ENCODE results near the gene ARL4D.
"Not testable (repeated sequence)": the region's sequence is repeated elsewhere in the genome, so short reads cannot be mapped to it uniquely, and the experiment has no call there.

ARL4D gene

DNA sequence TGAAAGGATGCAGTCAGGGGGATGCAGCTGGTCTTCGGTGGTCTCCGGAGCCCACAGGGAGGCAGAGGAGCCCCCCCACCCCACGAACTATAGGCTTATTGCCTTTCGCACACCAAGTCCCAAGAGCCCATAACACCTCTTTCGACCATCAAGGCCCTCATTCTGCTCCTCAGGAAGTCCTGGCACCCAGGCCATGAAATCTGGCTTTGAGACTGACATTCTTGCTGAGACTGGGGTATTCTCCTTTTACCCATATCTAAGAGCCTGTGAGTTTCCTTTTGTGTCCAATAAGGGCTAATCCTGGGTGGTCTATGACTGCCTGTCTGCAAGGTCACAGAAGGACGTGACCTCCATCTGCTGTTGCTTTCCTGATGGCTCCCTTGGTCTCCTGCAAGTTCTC is 6.4 kb upstream of the ARL4D start:
- Histone ChIP-seq H3K27me3 (ENCODE audit: insufficient read depth, poor library complexity, severe bottlenecking) (no peaks in the 10 kb centered on the region), H3K36me3 (ENCODE audit: low read depth) (no peaks in the 10 kb centered on the region), H3K9me3 (ENCODE audit: severe bottlenecking) (no peaks in the 10 kb centered on the region), H3K4me3 (ENCODE audit: severe bottlenecking) (no peak overlapping the region), H3K27ac (ENCODE audit: poor library complexity, severe bottlenecking) (no peak overlapping the region), H3K4me1 (ENCODE audit: insufficient read depth, poor library complexity, severe bottlenecking) (no peaks in the 10 kb centered on the region)
- no peak for ATAC-seq (ENCODE audit: low read depth)
- no peak for DNase-seq (ENCODE audit: low spot score)
- TF ChIP-seq, protein P1, sequence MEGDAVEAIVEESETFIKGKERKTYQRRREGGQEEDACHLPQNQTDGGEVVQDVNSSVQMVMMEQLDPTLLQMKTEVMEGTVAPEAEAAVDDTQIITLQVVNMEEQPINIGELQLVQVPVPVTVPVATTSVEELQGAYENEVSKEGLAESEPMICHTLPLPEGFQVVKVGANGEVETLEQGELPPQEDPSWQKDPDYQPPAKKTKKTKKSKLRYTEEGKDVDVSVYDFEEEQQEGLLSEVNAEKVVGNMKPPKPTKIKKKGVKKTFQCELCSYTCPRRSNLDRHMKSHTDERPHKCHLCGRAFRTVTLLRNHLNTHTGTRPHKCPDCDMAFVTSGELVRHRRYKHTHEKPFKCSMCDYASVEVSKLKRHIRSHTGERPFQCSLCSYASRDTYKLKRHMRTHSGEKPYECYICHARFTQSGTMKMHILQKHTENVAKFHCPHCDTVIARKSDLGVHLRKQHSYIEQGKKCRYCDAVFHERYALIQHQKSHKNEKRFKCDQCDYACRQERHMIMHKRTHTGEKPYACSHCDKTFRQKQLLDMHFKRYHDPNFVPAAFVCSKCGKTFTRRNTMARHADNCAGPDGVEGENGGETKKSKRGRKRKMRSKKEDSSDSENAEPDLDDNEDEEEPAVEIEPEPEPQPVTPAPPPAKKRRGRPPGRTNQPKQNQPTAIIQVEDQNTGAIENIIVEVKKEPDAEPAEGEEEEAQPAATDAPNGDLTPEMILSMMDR (IDR thresholded peaks at IDR 0.05; ENCODE audit: poor library complexity, severe bottlenecking) = no peak

DNA sequence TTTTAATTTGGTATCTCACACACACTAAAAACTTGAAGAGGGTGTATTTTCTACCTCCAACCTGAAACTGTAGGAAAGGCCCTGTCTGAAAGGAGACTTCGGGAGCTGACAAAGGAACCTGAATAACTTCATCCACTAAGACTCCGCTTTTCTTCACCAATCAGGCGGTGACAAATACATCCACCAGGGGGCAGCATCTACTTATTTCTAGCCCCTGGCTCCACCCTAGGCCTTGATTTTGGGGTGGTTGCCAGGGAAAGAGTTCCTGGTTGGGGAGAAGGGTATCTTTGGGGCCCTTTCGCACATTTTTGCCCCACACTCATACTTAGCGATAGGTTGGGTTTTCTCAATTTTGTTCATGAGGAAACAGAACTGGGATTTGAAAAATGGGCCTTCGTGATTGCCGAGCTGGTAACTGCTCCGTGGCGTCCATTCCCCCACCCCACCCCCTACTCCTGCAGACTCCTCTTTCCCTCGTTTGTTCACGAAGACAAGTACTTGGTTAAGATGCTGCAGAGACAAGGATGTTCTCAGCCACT is 4.8 kb upstream of the ARL4D start:
- Histone ChIP-seq H3K36me3 (ENCODE audit: low read depth) (no peaks in the 10 kb centered on the region), H3K4me1 (ENCODE audit: insufficient read depth, poor library complexity, severe bottlenecking) (peaks cover 2% of the 10 kb centered on the region), H3K27ac (ENCODE audit: poor library complexity, severe bottlenecking) (no peak overlapping the region), H3K9me3 (ENCODE audit: severe bottlenecking) (no peaks in the 10 kb centered on the region), H3K4me3 (ENCODE audit: severe bottlenecking) (no peak overlapping the region), H3K27me3 (ENCODE audit: insufficient read depth, poor library complexity, severe bottlenecking) (no peaks in the 10 kb centered on the region)
- TF ChIP-seq, protein P1 (IDR thresholded peaks at IDR 0.05; ENCODE audit: poor library complexity, severe bottlenecking) = peak; percentile 88
- peak; percentile 48 for ATAC-seq (ENCODE audit: low read depth)
- peak; percentile 71 for DNase-seq (ENCODE audit: low spot score)

DNA sequence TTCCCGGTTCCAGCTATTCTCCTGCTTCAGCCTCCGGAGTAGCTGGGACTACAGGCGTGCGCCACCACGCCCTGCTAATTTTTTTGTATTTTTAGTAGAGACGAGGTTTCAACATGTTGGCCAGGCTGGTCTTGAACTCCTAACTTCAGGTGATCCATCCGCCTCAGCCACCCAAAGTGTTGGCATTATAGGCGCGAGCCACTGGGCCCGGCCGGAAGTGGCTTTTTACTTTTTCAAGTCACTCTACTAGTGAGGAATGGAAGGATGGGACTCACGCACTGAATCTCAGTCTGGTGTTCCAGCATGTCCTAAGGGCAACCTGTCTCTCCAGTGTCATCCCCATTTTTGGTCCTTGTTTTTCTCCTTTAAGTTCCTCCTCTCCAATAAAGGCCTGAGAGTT is 4.1 kb upstream of the ARL4D start:
- not testable (repeated sequence) for H3K36me3 ChIP-seq (ENCODE audit: low read depth); H3K4me1 ChIP-seq (ENCODE audit: insufficient read depth, poor library complexity, severe bottlenecking); H3K4me3 ChIP-seq (ENCODE audit: severe bottlenecking); ATAC-seq (ENCODE audit: low read depth); H3K27ac ChIP-seq (ENCODE audit: poor library complexity, severe bottlenecking); DNase-seq (ENCODE audit: low spot score); H3K9me3 ChIP-seq (ENCODE audit: severe bottlenecking); H3K27me3 ChIP-seq (ENCODE audit: insufficient read depth, poor library complexity, severe bottlenecking)

DNA sequence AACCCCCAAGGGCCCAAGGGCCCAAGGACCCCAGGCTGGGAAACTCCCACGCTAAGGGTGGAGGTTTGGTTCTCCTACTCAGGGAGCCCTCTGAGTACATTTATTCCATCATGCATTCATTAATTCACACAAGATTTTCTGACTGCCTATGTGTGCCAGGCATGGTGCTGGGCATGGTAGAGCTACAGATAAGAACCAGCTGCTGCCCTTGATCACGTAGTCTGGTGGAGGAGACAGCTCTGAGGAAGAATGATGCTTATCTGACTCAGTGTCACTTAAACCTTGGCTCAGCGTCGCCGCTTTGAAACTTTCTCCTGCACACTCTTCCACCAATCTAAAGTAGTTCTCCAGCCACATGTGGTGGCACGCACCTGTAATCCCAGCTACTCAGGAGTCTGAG is 3.6 kb upstream of the ARL4D start:
- H3K36me3 ChIP-seq (ENCODE audit: low read depth) = peaks cover 8% of the 10 kb centered on the region
- no peak for ATAC-seq (ENCODE audit: low read depth)
- no peak overlapping the region for H3K27ac ChIP-seq (ENCODE audit: poor library complexity, severe bottlenecking)
- H3K27me3 ChIP-seq (ENCODE audit: insufficient read depth, poor library complexity, severe bottlenecking) = no peaks in the 10 kb centered on the region
- H3K4me3 ChIP-seq (ENCODE audit: severe bottlenecking) = no peak overlapping the region
- TF ChIP-seq, protein P1 (IDR thresholded peaks at IDR 0.05; ENCODE audit: poor library complexity, severe bottlenecking) = no peak
- peaks cover 2% of the 10 kb centered on the region for H3K4me1 ChIP-seq (ENCODE audit: insufficient read depth, poor library complexity, severe bottlenecking)
- DNase-seq (ENCODE audit: low spot score) = no peak
- H3K9me3 ChIP-seq (ENCODE audit: severe bottlenecking) = no peaks in the 10 kb centered on the region

DNA sequence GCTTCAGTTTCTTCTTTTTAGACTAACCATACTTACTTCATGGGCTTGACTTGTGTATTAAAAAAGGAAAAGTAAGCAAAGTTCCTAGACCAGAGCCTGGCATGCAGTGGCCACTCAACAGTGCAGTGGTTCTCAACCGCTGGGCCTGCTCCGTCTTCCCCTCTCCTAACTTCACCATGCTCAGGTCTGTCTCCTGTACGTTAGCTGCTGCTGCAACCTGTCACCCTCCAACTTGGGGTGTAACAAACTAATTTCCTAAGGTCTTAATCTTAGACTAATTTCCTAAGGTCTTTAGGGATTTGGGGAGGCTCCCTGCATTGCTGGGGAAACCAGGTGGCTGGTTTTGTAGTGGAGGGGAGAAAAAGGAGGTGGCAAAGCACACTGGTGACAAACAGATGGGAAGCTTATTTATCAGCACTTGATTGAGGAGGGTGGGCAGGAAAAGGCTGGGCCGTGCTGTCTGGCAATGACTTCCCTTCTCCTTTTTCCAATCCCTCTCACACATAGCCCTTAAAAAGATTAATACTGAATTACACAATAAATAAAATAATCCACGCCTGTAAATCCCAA is 2.2 kb upstream of the ARL4D start:
- H3K9me3 ChIP-seq (ENCODE audit: severe bottlenecking) = no peaks in the 10 kb centered on the region
- no peak for ATAC-seq (ENCODE audit: low read depth)
- TF ChIP-seq, protein P1 (IDR thresholded peaks at IDR 0.05; ENCODE audit: poor library complexity, severe bottlenecking) = no peak

More for the DNA sequence above, 2.2 kb upstream of the ARL4D start:
- H3K36me3 ChIP-seq (ENCODE audit: low read depth) = peaks cover 22% of the 10 kb centered on the region
- DNase-seq (ENCODE audit: low spot score) = no peak
- no peak overlapping the region for H3K4me3 ChIP-seq (ENCODE audit: severe bottlenecking)
- no peak overlapping the region for H3K27ac ChIP-seq (ENCODE audit: poor library complexity, severe bottlenecking)
- no peaks in the 10 kb centered on the region for H3K27me3 ChIP-seq (ENCODE audit: insufficient read depth, poor library complexity, severe bottlenecking)
- peaks cover 5% of the 10 kb centered on the region for H3K4me1 ChIP-seq (ENCODE audit: insufficient read depth, poor library complexity, severe bottlenecking)

All from RWPE2 (cell line).